Epithelial cell of umbilical artery (primary cell): ENCODE data around the gene NPTXR. TPM values are rescaled to one million over a fixed set of nuclear protein-coding genes. Genes with fewer than 3 reads are reported as not detected.

Experiments used
- total RNA-seq: library from RNA; depleted of rRNA; stranded (reverse); fragments of >200 nt; gene quantifications from 2 replicates; pipeline ENCODE4 v1.2.3, GENCODE V29; 2014

Gene NPTXR
- 0.32 and 0.46 TPM in 2 replicates for total RNA-seq

DNA sequence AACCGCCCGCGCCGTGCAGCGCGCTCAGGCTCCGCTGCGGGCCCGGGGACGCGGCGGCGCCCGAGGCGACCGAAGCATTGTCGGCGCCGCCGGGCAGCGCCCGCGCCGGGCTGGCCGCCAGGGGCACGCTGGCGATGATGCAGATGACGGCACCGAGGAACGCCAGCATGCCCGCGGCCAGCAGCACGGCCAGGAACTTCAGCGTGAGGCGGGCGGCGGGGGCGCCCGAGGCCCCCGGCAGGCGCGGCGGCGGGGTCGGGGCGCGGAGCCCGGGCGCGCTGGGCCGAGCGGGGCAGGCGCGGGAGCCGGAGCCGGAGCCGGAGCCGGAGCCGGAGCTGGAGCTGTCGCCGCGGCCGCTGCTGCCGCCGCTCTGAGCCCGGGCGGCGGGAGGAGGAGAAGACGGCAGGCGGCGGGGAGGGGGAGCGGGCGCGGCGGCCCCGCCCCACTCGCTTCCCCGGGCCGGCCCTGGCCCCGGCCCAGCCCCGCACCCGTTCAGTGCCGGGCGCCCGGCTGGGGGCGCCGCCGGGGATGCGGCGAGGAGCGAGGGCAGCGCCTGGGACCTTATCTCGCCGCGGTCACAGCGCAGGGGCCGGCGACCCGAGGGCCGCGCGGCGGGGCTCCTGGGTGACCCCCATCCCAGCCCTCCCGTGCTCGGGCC is at the start of gene NPTXR:
Gene NPTXR, minus strand, starts transcription at position 372 of the 658 bp plus-strand sequence.

DNA sequence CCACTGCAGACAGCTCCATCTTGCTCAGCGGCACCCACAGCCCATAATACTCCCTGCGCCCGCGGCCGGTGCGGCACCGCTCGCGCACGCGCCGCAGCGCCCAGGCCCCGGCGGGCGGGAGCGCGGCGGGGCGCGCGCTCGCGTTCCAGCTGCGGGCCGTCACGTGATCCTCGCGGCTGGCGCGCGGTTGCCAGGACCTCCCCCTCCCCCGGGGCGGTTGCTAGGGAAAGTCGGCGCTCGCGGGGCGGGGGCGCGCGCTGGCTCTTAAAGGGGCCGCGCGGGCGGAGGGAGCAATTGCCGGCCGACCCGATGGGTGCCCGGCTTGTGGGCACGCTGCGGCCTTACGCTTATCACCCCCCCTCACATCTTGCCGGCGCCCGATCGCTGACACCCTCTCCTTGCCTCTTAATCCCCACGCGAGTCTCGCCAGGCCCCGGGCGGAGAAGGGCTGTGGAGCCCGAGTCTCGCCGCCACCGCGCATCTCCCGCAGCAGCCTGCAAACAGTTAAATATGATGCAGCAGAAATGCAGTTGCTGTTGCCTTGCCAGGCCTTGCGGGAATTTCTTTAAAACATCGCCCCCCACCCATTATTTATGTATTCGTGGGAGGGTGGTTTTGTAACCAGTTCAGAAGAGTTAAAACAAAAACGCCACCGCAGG is 28.5 kb upstream of the NPTXR start, which contains the start of gene CBX6:
Gene CBX6, minus strand, starts transcription at position 45 of the 659 bp plus-strand sequence. Its CDS starts 26 bp downstream, at position 19.

DNA sequence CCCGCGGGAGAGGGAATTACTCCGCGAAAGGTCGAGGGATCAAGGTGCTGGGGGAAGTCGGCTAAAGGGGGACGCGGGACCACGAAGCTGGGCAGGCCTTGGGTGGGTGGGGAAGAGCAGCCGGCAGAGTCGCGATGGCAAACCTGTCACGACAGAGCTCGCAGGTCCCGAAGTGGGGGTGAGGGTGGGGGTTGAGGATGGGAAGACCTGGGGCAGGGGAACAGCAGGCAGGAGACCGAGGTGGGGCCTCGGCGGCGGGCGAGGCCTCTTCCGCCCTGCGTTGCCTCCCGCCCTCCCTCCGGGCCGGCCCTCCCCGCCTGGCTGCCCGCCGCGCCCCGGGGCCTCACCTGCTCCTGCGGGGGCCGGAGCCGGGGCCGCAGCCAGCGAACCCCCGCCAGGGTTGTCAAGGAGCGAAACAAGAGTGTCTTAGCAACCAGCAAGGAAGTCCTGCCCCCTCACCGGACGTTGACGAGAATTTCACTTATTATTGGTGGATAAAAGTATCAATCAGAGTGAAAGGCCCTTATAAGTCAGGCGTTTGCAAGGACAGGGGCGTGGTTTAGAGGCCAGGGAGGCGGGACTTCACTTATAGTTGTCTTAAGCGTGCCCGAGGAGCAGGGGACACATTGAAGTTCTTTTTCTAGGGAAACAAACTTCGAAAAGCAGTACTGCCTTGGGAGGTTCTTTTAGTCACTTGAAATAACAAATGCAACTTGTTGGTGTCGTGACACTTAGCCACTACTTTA is 49.9 kb downstream of the NPTXR start, which contains the start of gene DNAL4:
Gene DNAL4, minus strand, starts transcription at position 423 of the 746 bp plus-strand sequence. CDS start 11,412 bp downstream, outside the sequence.

Other genes with a start within 250 kb of the NPTXR start
- gene FAM227A, start 187.6 kb downstream of the NPTXR start, total RNA-seq = 2.9 and 4.6 TPM in 2 replicates
- gene CBY1, start 187.4 kb downstream of the NPTXR start, total RNA-seq = 23.7 and 24.5 TPM in 2 replicates
- 103 and 142 TPM in 2 replicates for gene TOMM22, start 162.1 kb downstream of the NPTXR start, total RNA-seq
- 63.7 and 79.8 TPM in 2 replicates for gene JOSD1, start 143.1 kb downstream of the NPTXR start, total RNA-seq
- gene GTPBP1, start 138.1 kb downstream of the NPTXR start, total RNA-seq = 24.7 and 31.0 TPM in 2 replicates
- 78.4 and 134 TPM in 2 replicates for gene SUN2, start 88.0 kb downstream of the NPTXR start, total RNA-seq
- 13.5 and 17.5 TPM in 2 replicates for gene DNAL4, start 49.9 kb downstream of the NPTXR start, total RNA-seq
- 28.3 and 31.6 TPM in 2 replicates for gene CBX6, start 28.2 kb upstream of the NPTXR start, total RNA-seq
- not detected in 2 replicates for gene APOBEC3A, start 113.6 kb upstream of the NPTXR start, total RNA-seq
- gene APOBEC3B, start 138.3 kb upstream of the NPTXR start, total RNA-seq = 2.3 and 3.5 TPM in 2 replicates
- 1.3 and 1.7 TPM in 2 replicates for gene APOBEC3C, start 170.2 kb upstream of the NPTXR start, total RNA-seq
- gene APOBEC3D, start 177.1 kb upstream of the NPTXR start, total RNA-seq = 1.4 and 1.9 TPM in 2 replicates
- 4.5 and 5.2 TPM in 2 replicates for gene APOBEC3F, start 196.8 kb upstream of the NPTXR start, total RNA-seq
- 2.9 and 17.6 TPM in 2 replicates for gene APOBEC3G, start 233.2 kb upstream of the NPTXR start, total RNA-seq